Measurements from ENCODE around the gene LRFN3.
"Not testable (repeated sequence)": the region's sequence is repeated elsewhere in the genome, so short reads cannot be mapped to it uniquely, and the experiment has no call there.

Gene LRFN3

GRCh38 chr19:35940078-35940775 is 4.1 kb downstream of the LRFN3 start:
- no peak for DNase-seq

GRCh38 chr19:35940839-35941238 is 4.7 kb downstream of the LRFN3 start:
- DNase-seq, result no peak

GRCh38 chr19:35942235-35942634 is 6.1 kb downstream of the LRFN3 start:
- no peak for DNase-seq

GRCh38 chr19:35943321-35944301 is 7.4 kb downstream of the LRFN3 start:
- no peak for DNase-seq

GRCh38 chr19:35944556-35944955 is 8.4 kb downstream of the LRFN3 start:
- no peak for DNase-seq

- DNase-seq, result no peak
These were observed 9.1 kb downstream of the LRFN3 start for GRCh38 chr19:35945121-35945790.

- DNase-seq, result no peak
These were observed 10.0 kb downstream of the LRFN3 start for GRCh38 chr19:35946203-35946602.

- no peak for DNase-seq
These were observed 13.0 kb downstream of the LRFN3 start for GRCh38 chr19:35949131-35949530.

- no peak for DNase-seq
These were observed 19.9 kb downstream of the LRFN3 start for GRCh38 chr19:35955881-35956634.

GRCh38 chr19:35957411-35957810 is 21.2 kb downstream of the LRFN3 start:
- not testable (repeated sequence) for DNase-seq

- DNase-seq, result no peak
These were observed 22.5 kb downstream of the LRFN3 start for GRCh38 chr19:35958660-35959039.

GRCh38 chr19:35959040-35959967 is 23.1 kb downstream of the LRFN3 start:
- DNase-seq, result no peak

GRCh38 chr19:35959968-35960320 is 23.8 kb downstream of the LRFN3 start:
- DNase-seq, result no peak

- no peak for DNase-seq
These were observed 24.3 kb downstream of the LRFN3 start for GRCh38 chr19:35960432-35960972.

GRCh38 chr19:35963514-35963913 is 27.3 kb downstream of the LRFN3 start:
- DNase-seq, result no peak

- no peak for DNase-seq
These were observed 30.6 kb downstream of the LRFN3 start for GRCh38 chr19:35966771-35967170.

GRCh38 chr19:35973487-35973886 is 37.3 kb downstream of the LRFN3 start:
- DNase-seq, result no peak

- DNase-seq, result no peak
These were observed 39.5 kb downstream of the LRFN3 start for GRCh38 chr19:35975608-35976214.

- no peak for DNase-seq
These were observed 41.5 kb downstream of the LRFN3 start for GRCh38 chr19:35977446-35978222.

GRCh38 chr19:35978271-35978670 is 42.1 kb downstream of the LRFN3 start:
- DNase-seq, result no peak
